SH-SY5Y (cell line): ENCODE measurements around the gene ARFGEF3.

Source experiments
- GATA2 ChIP-seq: IDR thresholded peaks from 2 replicates; pipeline ENCODE4 v1.6.1; 2011; ENCODE audit warnings: mild to moderate bottlenecking, low read depth, low read length
- GATA3 ChIP-seq: IDR thresholded peaks from 2 replicates; pipeline ENCODE4 v1.6.1; 2011; ENCODE audit warnings: low read depth, mild to moderate bottlenecking, low read length, moderate library complexity

ARFGEF3 gene

DNA sequence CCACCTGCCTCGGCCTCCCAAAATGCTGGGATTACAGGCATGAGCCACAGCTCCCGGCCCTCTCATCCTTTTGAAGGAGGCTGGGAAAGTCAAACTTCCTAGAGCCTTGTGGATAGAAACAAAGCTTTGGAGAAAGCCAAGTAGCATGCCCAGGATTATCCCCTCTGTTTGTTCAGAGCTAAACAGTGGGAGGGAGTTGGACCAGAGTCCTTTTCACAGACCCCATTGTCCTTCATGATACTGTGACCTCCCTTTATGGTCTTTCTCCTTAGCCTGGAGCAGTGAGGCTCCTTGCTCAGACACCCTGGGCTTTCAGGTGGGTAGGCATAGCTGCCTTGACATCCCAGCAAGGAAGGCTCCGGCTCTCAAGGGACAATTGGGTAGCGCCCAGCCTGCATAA is 25.4 kb downstream of the ARFGEF3 start:
- TF ChIP-seq GATA2 (no peak), GATA3 (no peak)

DNA sequence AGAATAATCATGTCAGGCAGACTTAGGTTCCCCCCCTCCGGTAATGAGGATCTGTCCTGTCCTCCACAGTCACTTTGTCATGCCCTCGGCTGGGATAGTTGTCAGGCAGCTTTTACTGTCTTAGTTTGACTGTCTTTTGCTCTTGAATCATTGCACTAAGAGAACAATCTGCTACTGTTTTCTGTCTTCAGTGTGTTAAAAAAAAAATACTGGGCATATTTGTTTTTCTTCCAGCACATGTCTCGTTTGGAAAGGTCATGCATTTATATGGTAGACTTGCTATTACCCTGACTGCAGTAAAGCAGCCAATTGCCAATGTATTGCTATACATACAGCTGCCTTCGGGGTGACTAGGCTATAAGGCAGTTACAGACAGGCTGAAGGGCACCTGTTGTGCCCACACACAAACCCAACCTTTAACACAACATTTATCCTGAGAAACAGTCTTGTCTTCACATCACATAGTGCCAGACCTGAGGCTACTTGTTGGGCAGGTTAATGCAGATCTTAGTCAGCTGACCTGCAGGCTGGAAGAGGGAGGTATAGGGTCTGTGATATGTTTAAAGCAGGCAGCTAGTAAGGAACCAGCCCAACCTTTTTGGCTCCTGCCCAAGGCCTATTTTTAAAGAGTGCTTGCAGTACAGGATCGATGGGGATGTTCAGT is 26.7 kb downstream of the ARFGEF3 start:
- TF ChIP-seq GATA2 (no peak), GATA3 (no peak)

- TF ChIP-seq GATA2 (no peak), GATA3 (no peak)
These were observed 32.5 kb downstream of the ARFGEF3 start for GRCh38 chr6:138194287-138194686.

GRCh38 chr6:138196122-138196738 is 34.5 kb downstream of the ARFGEF3 start:
- no peak for TF ChIP-seq GATA3
- no peak for TF ChIP-seq GATA2

DNA sequence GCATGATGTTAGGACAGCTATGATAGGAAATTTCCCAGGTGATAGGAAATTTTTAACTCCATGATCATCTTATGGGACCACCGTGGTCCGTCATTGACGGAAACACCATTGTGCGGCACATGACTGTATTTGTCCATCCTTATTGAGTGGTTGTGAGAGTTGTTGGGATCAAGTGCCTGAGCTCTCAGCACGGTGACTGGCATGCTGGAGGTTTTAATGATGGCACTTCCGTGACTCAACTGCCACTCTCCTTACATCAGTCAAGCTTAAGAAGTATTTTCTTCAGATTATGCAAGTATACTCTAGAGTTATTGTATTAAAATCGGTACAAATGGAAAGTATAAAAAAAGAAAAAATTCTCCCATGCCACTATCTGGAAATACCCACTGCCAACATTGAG is 35.8 kb downstream of the ARFGEF3 start:
- TF ChIP-seq GATA2: no peak
- TF ChIP-seq GATA3: no peak

DNA sequence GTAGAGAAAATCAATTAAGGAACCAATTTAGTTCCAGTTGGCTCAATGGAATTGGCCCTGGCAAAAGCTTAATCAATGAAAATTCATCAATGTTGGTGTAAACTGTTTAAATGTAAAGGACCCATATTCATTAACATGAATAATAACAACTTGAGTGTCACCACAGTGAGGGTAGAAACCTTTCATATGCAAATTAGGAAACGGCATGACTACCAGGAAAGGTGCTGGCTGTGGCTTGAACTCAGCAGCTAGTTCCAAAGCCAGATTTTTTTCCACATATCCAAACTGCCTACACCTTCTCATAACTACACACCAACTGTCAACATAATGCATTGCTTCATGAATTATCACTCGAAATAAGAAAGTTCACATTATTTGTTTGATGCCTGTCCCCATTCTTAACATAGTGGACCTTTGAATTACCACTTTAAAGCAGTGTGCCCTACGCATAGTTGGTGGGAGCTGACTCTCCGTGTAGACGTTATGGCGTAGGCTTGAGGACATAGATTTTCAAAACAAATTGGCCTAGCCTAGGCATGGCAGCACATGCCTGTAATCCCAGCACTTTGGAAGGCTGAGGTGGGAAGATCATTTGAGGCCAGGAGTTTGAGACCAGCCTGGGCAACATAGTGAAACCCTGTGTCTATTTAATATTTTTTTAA is 36.8 kb downstream of the ARFGEF3 start:
- TF ChIP-seq GATA3 (no peak), GATA2 (no peak)

DNA sequence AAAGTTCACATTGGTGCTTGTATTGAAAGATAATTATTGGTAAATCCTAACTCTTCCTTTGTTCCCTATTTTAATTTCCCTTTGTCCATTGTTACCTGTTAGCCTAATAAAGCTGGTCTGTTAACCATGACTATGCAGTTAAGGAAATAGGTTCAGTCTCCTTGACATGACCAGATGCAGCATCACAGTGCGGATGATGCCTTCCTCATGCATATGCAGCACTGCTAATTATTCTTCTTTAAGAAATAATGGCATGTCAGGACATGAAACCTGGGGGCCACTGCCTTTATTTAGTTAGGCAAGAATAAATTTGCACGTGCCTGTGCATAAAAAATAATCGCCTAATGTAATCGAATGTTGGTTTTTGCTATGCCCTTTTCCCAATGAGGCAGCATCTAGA is 40.1 kb downstream of the ARFGEF3 start:
- no peak for TF ChIP-seq GATA3
- no peak for TF ChIP-seq GATA2

GRCh38 chr6:138203315-138203714 is 41.6 kb downstream of the ARFGEF3 start:
- TF ChIP-seq GATA3 (no peak), GATA2 (no peak)

- TF ChIP-seq GATA2: no peak
- TF ChIP-seq GATA3: no peak
These were observed 42.6 kb downstream of the ARFGEF3 start for GRCh38 chr6:138204303-138204702.

GRCh38 chr6:138204792-138205384 is 43.1 kb downstream of the ARFGEF3 start:
- TF ChIP-seq GATA2: no peak
- TF ChIP-seq GATA3: no peak

DNA sequence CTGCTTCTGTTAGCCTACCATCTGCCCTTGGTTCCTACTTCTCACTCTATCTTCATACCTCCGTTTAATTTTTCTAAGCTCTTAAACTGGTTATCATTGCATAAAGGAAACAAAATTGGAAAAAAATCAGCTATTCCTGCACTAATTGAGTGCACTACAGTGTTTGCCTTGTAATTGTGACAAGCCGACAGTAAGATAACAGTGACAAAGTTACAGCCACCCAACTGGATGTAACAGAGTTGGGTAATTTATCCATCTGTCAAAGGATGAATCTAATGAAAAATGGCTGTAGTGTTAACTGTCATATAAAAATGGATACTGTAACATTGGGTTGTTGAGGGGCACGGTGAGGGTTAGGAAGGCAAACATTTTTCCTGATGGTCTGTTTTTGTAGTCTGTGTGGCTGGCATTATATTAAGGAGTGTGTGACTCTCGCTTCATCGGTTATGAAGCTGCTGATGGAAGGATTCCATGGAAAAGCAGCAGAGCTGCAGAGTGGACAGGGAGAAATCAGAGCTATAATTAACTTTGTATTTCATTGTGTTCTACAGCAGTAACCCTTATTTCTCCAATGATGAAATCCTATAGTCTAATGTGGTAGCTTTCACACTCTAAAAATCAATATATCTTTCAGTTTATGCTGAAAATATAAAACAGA is 43.8 kb downstream of the ARFGEF3 start:
- TF ChIP-seq GATA2: no peak
- TF ChIP-seq GATA3: no peak

- TF ChIP-seq GATA3: no peak
- no peak for TF ChIP-seq GATA2
These were observed 45.1 kb downstream of the ARFGEF3 start for GRCh38 chr6:138206862-138207261.

DNA sequence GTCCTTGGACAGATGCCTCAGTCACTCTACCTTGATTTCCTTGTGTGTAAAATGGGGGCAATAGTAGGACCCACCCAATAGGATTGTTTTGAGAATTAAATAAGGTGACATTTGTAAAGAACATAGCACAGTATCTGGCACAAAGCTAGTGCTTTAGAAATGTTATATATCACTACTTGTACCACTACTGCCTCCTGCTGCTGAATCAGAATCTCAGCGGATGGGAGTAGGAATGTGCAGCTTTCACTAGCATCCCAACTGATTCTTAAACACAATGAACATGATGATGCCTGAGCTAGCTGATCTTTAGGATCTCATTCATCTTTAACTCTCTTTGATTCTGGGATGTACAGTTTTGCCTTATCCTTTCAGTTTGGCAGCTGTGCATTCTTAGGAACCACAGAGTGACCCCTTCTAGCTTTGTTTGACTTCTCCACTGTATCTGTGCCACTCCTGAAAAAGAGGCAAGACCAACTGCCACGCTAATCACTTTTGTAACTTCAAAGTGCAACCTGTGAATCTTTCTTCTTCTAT is 49.4 kb downstream of the ARFGEF3 start:
- TF ChIP-seq GATA3 (no peak), GATA2 (no peak)

DNA sequence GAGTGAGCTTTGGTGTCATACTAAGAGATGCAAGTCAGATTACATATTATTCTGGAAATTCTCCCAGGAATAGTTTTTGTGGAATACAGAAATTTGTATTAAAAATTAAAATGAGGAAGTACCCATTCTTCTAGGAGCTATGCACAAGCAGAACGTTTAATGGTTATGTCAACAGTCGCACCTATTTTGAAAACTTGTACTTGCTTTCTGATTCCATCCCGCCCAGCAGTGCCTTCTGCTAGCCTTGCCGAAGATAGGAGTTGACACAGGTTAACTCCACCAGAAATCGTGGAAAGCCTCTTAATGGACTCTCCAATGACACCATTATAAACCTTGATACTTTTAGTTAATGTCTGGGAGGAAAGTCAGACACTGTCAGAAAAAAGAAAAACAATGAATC is 49.9 kb downstream of the ARFGEF3 start:
- TF ChIP-seq GATA2: no peak
- no peak for TF ChIP-seq GATA3
